HEK293 (cell line): Measurements from ENCODE around the gene DSCAM.
A peak's percentile ranks its signal among the peaks of the same experiment; 100 is the strongest.

ENCODE experiments used
- CTCF ChIA-PET: fragments of 350-600 bp; formaldehyde crosslinking; extraction: SDS; loops from one replicate; lab custom pipeline; 2021; ENCODE audit warnings: antibody characterized with exemption; lab: Yijun Ruan, JAX
- POLR2A ChIA-PET: fragments of 300-600 bp; formaldehyde crosslinking; extraction: SDS; loops from one replicate; lab custom pipeline; 2020; ENCODE audit warnings: antibody characterized with exemption, inconsistent platforms; lab: Yijun Ruan, JAX
- H3K27ac ChIP-seq: fragments of 200-500 bp; sonication (Bioruptor generic); 2 replicates; pipeline ENCODE4 v1.5.1; 2014; ENCODE audit warnings: low read depth, low read length, control low read depth, inconsistent platforms; ENCODE audit errors: extremely low read depth
- H3K36me3 ChIP-seq, 2 experiments: fragments of 200-500 bp in 1 of 2; sonication (Bioruptor generic) in 1 of 2; 1 replicate in 1 of 2; 2 replicates in 1 of 2; pipeline ENCODE4 v1.5.1; 2014 to 2017; ENCODE audit warnings: inconsistent platforms in 2 of 2, low read length in 2 of 2; ENCODE audit not compliant: control insufficient read depth in 2 of 2, insufficient read depth in 1 of 2
- H3K4me1 ChIP-seq: fragments of 200-500 bp; sonication (Bioruptor generic); 2 replicates; pipeline ENCODE4 v1.5.1; 2014; ENCODE audit warnings: mild to moderate bottlenecking, low read length, inconsistent platforms; ENCODE audit not compliant: control insufficient read depth, insufficient read depth
- H3K4me3 ChIP-seq: 2 replicates; pipeline ENCODE4 v1.5.1; 2011; ENCODE audit warnings: low read depth, mild to moderate bottlenecking, control low read depth, low read length, moderate library complexity
- H3K9me3 ChIP-seq: fragments of 200-500 bp; sonication (Bioruptor generic); 2 replicates; pipeline ENCODE4 v1.5.1; 2014; ENCODE audit warnings: low read depth, low read length, inconsistent platforms; ENCODE audit not compliant: control insufficient read depth, insufficient read depth
- EGR2 ChIP-seq: fragments of 450-650 bp; formaldehyde crosslinking; IDR thresholded peaks from 2 replicates; pipeline ENCODE4 v1.5.1; 2016; ENCODE audit warnings: low read depth, missing biosample characterization, missing genetic modification characterization
- KLF16 ChIP-seq: fragments of 450-650 bp; formaldehyde crosslinking; IDR thresholded peaks from 2 replicates; pipeline ENCODE4 v1.5.1; 2017; ENCODE audit warnings: missing biosample characterization, missing genetic modification characterization
- PRDM1 ChIP-seq: fragments of 450-650 bp; formaldehyde crosslinking; IDR thresholded peaks from 2 replicates; pipeline ENCODE4; 2016; ENCODE audit warnings: missing biosample characterization, missing genetic modification characterization
- SETDB1 ChIP-seq: IDR thresholded peaks from one replicate; pipeline ENCODE4 v1.6.1; 2017; ENCODE audit warnings: mild to moderate bottlenecking, low read length, moderate library complexity, mixed read lengths; ENCODE audit not compliant: insufficient read length
- ZBTB8A ChIP-seq: fragments of 450-650 bp; formaldehyde crosslinking; IDR thresholded peaks from 2 replicates; pipeline ENCODE4 v1.5.1; 2016; ENCODE audit warnings: missing biosample characterization, missing genetic modification characterization
- ZFHX2 ChIP-seq: fragments of 450-650 bp; formaldehyde crosslinking; conservative IDR thresholded peaks from 2 replicates; pipeline ENCODE4 v1.5.1; 2016; ENCODE audit warnings: missing biosample characterization, missing genetic modification characterization
- ZNF202 ChIP-seq: fragments of 450-650 bp; formaldehyde crosslinking; IDR thresholded peaks from 2 replicates; pipeline ENCODE4 v1.5.1; 2016; ENCODE audit warnings: missing biosample characterization, missing genetic modification characterization, borderline replicate concordance
- ZNF391 ChIP-seq: fragments of 450-650 bp; formaldehyde crosslinking; IDR thresholded peaks from 2 replicates; pipeline ENCODE4 v1.5.1; 2016; ENCODE audit warnings: low read depth, missing biosample characterization, missing genetic modification characterization, borderline replicate concordance
- ZNF423 ChIP-seq: fragments of 450-650 bp; formaldehyde crosslinking; IDR thresholded peaks from 2 replicates; pipeline ENCODE4 v1.5.1; 2016; ENCODE audit warnings: missing biosample characterization, missing genetic modification characterization
- ZNF555 ChIP-seq: fragments of 450-650 bp; formaldehyde crosslinking; conservative IDR thresholded peaks from 2 replicates; pipeline ENCODE4 v1.5.1; 2017; ENCODE audit warnings: missing biosample characterization, mild to moderate bottlenecking, missing genetic modification characterization, inconsistent platforms
- ZNF600 ChIP-seq: fragments of 450-650 bp; formaldehyde crosslinking; IDR thresholded peaks from 2 replicates; pipeline ENCODE4 v1.5.1; 2016; ENCODE audit warnings: missing biosample characterization, missing genetic modification characterization
- ZNF654 ChIP-seq: fragments of 450-650 bp; formaldehyde crosslinking; IDR thresholded peaks from 2 replicates; pipeline ENCODE4 v1.5.1; 2016; ENCODE audit warnings: low read depth, missing biosample characterization, missing genetic modification characterization
- ZNF664 ChIP-seq: fragments of 450-650 bp; formaldehyde crosslinking; IDR thresholded peaks from 2 replicates; pipeline ENCODE4 v1.5.1; 2016; ENCODE audit warnings: missing biosample characterization, missing genetic modification characterization
- ZNF777 ChIP-seq: fragments of 450-650 bp; formaldehyde crosslinking; IDR thresholded peaks from 2 replicates; pipeline ENCODE4 v1.5.1; 2017; ENCODE audit warnings: missing biosample characterization, missing genetic modification characterization, borderline replicate concordance
- TF ChIP-seq, protein P1 (sequence below): fragments of 450-650 bp; formaldehyde crosslinking; IDR thresholded peaks from 2 replicates; pipeline ENCODE4 v1.5.1; 2016; ENCODE audit warnings: missing biosample characterization, missing genetic modification characterization, low read depth
- TF ChIP-seq, protein P2 (sequence below): fragments of 450-650 bp; formaldehyde crosslinking; IDR thresholded peaks from 2 replicates; pipeline ENCODE4 v1.5.1; 2016; ENCODE audit warnings: missing biosample characterization, missing genetic modification characterization, borderline replicate concordance
- TF ChIP-seq, protein P3 (sequence below): fragments of 450-650 bp; formaldehyde crosslinking; IDR thresholded peaks from 2 replicates; pipeline ENCODE4 v1.5.1; 2017; ENCODE audit warnings: missing biosample characterization, missing genetic modification characterization
- TF ChIP-seq, protein P4 (sequence below): fragments of 450-650 bp; formaldehyde crosslinking; IDR thresholded peaks from 2 replicates; pipeline ENCODE4 v1.5.1; 2016; ENCODE audit warnings: missing biosample characterization, missing genetic modification characterization
- TF ChIP-seq, protein P5 (sequence below): fragments of 450-650 bp; formaldehyde crosslinking; IDR thresholded peaks from 2 replicates; pipeline ENCODE4 v1.5.1; 2016; ENCODE audit warnings: missing biosample characterization, missing genetic modification characterization
- TF ChIP-seq, protein P6 (sequence below): fragments of 450-650 bp; formaldehyde crosslinking; IDR thresholded peaks from 2 replicates; pipeline ENCODE4; 2016; ENCODE audit warnings: missing biosample characterization, missing genetic modification characterization

DSCAM gene

DNA sequence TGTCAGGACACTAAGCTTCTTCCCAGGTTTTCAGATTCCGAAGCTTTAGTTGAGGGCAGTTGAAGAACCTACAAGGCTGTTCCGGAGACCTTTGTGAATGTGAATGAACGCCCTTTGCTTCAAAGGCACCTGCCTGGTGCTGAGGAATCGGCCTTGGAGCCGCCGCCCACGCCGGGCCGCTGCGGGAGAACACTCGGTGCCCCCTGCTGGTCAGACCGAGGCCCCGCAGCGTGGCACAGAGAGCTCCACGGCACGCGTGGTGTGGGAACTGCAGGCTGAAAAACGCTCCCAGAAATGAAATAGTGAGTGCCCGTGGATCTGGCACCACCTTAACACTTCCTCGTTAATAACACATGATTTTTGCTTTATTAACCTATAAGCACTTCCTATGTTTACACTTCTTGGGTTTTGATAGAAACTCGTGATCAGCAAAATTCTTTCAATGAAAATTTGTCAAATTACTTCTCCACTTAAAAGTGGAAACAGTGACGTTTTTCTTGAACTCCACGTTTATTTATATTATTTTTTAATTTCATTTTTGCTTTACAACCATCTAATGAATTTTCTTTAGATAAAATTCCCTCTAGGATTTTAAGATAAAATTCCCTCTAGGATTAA, 460.6 kb downstream of the DSCAM start:
- Histone ChIP-seq H3K27ac (no peak overlapping the region), H3K9me3 (no peaks in the 10 kb centered on the region)
- CTCF ChIA-PET: interaction anchor here (0.5 to 3.9 kb wide), 47 partner anchors 9 to 742 kb away, joined by 3 to 37 read pairs (median 4); partner anchors contain the start of gene PCP4

DNA sequence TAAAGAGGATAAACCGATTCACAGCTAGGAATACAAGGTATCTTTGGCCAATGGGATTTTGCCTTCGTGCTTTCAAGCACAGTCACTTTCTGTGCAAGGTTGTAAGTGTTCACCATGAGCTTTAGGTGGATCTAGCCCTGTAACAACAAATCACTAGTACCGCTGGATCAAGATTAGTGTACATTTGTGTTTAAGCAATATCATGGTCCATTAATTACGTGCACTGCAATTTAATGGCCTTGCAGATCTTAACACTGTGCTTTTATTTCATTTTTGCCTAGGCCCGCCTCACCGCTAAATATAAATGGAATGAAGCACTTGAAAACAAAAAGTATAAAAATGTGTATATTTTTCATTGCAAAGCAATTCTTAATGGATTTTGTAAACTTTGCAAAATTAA, 461.1 kb downstream of the DSCAM start:
- no peak overlapping the region for H3K27ac ChIP-seq
- H3K4me1 ChIP-seq: no peaks in the 10 kb centered on the region
- no peaks in the 10 kb centered on the region for H3K9me3 ChIP-seq
- no peak overlapping the region for H3K4me3 ChIP-seq
- H3K36me3 ChIP-seq: no peaks in the 10 kb centered on the region
- ChIA-PET POLR2A (no interaction called here), CTCF (interaction anchor here (0.5 to 3.9 kb wide), 47 partner anchors 9 to 944 kb away, joined by 3 to 37 read pairs (median 4); partner anchors contain the start of gene PCP4)
- TF ChIP-seq ZNF777 (no peak), ZNF600 (tag by site-specific recombination) (no peak), ZNF555 (tag by site-specific recombination) (no peak), PRDM1 (no peak), ZNF391 (no peak), ZNF202 (no peak)
- TF ChIP-seq, protein P1, sequence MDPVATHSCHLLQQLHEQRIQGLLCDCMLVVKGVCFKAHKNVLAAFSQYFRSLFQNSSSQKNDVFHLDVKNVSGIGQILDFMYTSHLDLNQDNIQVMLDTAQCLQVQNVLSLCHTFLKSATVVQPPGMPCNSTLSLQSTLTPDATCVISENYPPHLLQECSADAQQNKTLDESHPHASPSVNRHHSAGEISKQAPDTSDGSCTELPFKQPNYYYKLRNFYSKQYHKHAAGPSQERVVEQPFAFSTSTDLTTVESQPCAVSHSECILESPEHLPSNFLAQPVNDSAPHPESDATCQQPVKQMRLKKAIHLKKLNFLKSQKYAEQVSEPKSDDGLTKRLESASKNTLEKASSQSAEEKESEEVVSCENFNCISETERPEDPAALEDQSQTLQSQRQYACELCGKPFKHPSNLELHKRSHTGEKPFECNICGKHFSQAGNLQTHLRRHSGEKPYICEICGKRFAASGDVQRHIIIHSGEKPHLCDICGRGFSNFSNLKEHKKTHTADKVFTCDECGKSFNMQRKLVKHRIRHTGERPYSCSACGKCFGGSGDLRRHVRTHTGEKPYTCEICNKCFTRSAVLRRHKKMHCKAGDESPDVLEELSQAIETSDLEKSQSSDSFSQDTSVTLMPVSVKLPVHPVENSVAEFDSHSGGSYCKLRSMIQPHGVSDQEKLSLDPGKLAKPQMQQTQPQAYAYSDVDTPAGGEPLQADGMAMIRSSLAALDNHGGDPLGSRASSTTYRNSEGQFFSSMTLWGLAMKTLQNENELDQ (tag by site-specific recombination): no peak
- TF ChIP-seq, protein P2, sequence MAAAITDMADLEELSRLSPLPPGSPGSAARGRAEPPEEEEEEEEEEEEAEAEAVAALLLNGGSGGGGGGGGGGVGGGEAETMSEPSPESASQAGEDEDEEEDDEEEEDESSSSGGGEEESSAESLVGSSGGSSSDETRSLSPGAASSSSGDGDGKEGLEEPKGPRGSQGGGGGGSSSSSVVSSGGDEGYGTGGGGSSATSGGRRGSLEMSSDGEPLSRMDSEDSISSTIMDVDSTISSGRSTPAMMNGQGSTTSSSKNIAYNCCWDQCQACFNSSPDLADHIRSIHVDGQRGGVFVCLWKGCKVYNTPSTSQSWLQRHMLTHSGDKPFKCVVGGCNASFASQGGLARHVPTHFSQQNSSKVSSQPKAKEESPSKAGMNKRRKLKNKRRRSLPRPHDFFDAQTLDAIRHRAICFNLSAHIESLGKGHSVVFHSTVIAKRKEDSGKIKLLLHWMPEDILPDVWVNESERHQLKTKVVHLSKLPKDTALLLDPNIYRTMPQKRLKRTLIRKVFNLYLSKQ: no peak
- TF ChIP-seq, protein P3, sequence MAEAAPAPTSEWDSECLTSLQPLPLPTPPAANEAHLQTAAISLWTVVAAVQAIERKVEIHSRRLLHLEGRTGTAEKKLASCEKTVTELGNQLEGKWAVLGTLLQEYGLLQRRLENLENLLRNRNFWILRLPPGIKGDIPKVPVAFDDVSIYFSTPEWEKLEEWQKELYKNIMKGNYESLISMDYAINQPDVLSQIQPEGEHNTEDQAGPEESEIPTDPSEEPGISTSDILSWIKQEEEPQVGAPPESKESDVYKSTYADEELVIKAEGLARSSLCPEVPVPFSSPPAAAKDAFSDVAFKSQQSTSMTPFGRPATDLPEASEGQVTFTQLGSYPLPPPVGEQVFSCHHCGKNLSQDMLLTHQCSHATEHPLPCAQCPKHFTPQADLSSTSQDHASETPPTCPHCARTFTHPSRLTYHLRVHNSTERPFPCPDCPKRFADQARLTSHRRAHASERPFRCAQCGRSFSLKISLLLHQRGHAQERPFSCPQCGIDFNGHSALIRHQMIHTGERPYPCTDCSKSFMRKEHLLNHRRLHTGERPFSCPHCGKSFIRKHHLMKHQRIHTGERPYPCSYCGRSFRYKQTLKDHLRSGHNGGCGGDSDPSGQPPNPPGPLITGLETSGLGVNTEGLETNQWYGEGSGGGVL (tag by site-specific recombination): no peak

More for the DNA sequence above, 460.6 kb downstream of the DSCAM start:
- no peak overlapping the region for H3K4me3 ChIP-seq
- no peaks in the 10 kb centered on the region for H3K4me1 ChIP-seq
- POLR2A ChIA-PET: no interaction called here
- no peak for TF ChIP-seq ZNF664 (tag by site-specific recombination)
- peak; percentile 77 for TF ChIP-seq ZFHX2
- TF ChIP-seq, protein P4, sequence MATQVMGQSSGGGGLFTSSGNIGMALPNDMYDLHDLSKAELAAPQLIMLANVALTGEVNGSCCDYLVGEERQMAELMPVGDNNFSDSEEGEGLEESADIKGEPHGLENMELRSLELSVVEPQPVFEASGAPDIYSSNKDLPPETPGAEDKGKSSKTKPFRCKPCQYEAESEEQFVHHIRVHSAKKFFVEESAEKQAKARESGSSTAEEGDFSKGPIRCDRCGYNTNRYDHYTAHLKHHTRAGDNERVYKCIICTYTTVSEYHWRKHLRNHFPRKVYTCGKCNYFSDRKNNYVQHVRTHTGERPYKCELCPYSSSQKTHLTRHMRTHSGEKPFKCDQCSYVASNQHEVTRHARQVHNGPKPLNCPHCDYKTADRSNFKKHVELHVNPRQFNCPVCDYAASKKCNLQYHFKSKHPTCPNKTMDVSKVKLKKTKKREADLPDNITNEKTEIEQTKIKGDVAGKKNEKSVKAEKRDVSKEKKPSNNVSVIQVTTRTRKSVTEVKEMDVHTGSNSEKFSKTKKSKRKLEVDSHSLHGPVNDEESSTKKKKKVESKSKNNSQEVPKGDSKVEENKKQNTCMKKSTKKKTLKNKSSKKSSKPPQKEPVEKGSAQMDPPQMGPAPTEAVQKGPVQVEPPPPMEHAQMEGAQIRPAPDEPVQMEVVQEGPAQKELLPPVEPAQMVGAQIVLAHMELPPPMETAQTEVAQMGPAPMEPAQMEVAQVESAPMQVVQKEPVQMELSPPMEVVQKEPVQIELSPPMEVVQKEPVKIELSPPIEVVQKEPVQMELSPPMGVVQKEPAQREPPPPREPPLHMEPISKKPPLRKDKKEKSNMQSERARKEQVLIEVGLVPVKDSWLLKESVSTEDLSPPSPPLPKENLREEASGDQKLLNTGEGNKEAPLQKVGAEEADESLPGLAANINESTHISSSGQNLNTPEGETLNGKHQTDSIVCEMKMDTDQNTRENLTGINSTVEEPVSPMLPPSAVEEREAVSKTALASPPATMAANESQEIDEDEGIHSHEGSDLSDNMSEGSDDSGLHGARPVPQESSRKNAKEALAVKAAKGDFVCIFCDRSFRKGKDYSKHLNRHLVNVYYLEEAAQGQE (tag by site-specific recombination): no peak
- no peak for TF ChIP-seq KLF16 (tag by site-specific recombination)
- TF ChIP-seq ZNF423 (tag by site-specific recombination): no peak
- TF ChIP-seq, protein P5, sequence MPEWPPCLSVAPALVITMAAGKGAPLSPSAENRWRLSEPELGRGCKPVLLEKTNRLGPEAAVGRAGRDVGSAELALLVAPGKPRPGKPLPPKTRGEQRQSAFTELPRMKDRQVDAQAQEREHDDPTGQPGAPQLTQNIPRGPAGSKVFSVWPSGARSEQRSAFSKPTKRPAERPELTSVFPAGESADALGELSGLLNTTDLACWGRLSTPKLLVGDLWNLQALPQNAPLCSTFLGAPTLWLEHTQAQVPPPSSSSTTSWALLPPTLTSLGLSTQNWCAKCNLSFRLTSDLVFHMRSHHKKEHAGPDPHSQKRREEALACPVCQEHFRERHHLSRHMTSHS (tag by site-specific recombination): no peak
- TF ChIP-seq, protein P1 (tag by site-specific recombination): no peak
- peak; percentile 60; the same call in 1 of the 2 replicates for TF ChIP-seq EGR2
- 0 out of 2 replicates have a peak, but pooled peaks have one; percentile 18 for TF ChIP-seq ZNF654 (tag by site-specific recombination)
- TF ChIP-seq SETDB1: no peak
- TF ChIP-seq ZBTB8A: no peak
- TF ChIP-seq, protein P6, sequence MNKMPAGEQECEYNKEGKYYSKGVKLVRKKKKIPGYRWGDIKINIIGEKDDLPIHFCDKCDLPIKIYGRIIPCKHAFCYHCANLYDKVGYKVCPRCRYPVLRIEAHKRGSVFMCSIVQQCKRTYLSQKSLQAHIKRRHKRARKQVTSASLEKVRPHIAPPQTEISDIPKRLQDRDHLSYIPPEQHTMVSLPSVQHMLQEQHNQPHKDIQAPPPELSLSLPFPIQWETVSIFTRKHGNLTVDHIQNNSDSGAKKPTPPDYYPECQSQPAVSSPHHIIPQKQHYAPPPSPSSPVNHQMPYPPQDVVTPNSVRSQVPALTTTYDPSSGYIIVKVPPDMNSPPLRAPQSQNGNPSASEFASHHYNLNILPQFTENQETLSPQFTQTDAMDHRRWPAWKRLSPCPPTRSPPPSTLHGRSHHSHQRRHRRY (tag by site-specific recombination): no peak
- no peaks in the 10 kb centered on the region for H3K36me3 ChIP-seq
